ENCODE results near the gene TBPL2. TPM values are rescaled to one million over a fixed set of nuclear protein-coding genes. Genes with fewer than 3 reads are reported as not detected.

Gene TBPL2
- total RNA-seq, 1 experiment from 2014 or later, result not detected

- Histone ChIP-seq H4K5ac (ENCODE audit: insufficient read length, low read depth, low read length) (no peak overlapping the region), H3K9ac (ENCODE audit: extremely low read depth, insufficient read length, low read length) (no peak overlapping the region), H3K27ac (ENCODE audit: insufficient read length, low read depth, low read length) (no peak overlapping the region), H3K27me3 (ENCODE audit: insufficient read depth, low read length) (no peaks in the 10 kb centered on the region), H3K79me1 (ENCODE audit: insufficient read depth, low read depth, low read length, poor library complexity, severe bottlenecking) (no peaks in the 10 kb centered on the region), H2BK120ac (ENCODE audit: low read depth, low read length, poor library complexity, severe bottlenecking) (no peak overlapping the region), H3K56ac (ENCODE audit: insufficient read length, low read depth, low read length) (no peak overlapping the region), H3K23me2 (ENCODE audit: insufficient read length, low read depth, low read length, poor library complexity, severe bottlenecking) (no peaks in the 10 kb centered on the region), H3K18ac (ENCODE audit: insufficient read length, low read depth, low read length) (no peak overlapping the region), H4K91ac (ENCODE audit: insufficient read length, low read depth, low read length) (no peak overlapping the region), H2BK20ac (ENCODE audit: low read depth, low read length, poor library complexity, severe bottlenecking) (no peak overlapping the region), H2AFZ (ENCODE audit: low read length) (no peak overlapping the region), H2BK15ac (ENCODE audit: low read depth, low read length) (no peak overlapping the region), H3K9me3 (ENCODE audit: control insufficient read depth, low read depth, low read length) (no peaks in the 10 kb centered on the region), H4K8ac (replicated peaks; ENCODE audit: insufficient read length, low read depth, low read length) (no peak overlapping the region), H2BK12ac (ENCODE audit: insufficient read length, low read depth, low read length) (no peak overlapping the region), H2AK5ac (ENCODE audit: insufficient read length, low read length) (no peak overlapping the region), H3K23ac (ENCODE audit: insufficient read length, low read depth, low read length) (no peak overlapping the region), H4K20me1 (ENCODE audit: control insufficient read depth, insufficient read depth, insufficient read length) (no peaks in the 10 kb centered on the region), H3K4me2 (ENCODE audit: insufficient read depth, insufficient read length, low read length) (no peak overlapping the region), H3K4me1 (ENCODE audit: insufficient read depth, low read length) (no peaks in the 10 kb centered on the region), H3K79me2 (ENCODE audit: insufficient read depth, low read length) (no peaks in the 10 kb centered on the region), H2BK5ac (ENCODE audit: insufficient read length, low read length) (no peak overlapping the region), H3K14ac (ENCODE audit: insufficient read depth, low read length) (no peak overlapping the region), H3K4ac (ENCODE audit: low read depth, low read length) (no peak overlapping the region), H3T11ph (ENCODE audit: low read length) (no peak overlapping the region)
- Mint-ChIP-seq H3K9me3 (no peaks in the 10 kb centered on the region), H3K36me3 (ENCODE audit: insufficient read depth in 1 of 3, low read depth in 3 of 3) (no peaks in the 10 kb centered on the region), H3K4me1 (peaks cover 14 to 22% of the 10 kb centered on the region in 2 experiments), H3K4me3 (no peak overlapping the region), H3K27me3 (ENCODE audit: low read depth) (peaks cover 2% of the 10 kb centered on the region; the same call in 1 of the 2 replicates), H3K27ac (no peak overlapping the region)
- no peak for TF ChIP-seq CTCF (conservative IDR thresholded peaks at IDR 0.05)
- WGBS (ENCODE audit: extremely low coverage, insufficient read length, low lambda C conversion rate), result no CpG with 5 or more reads among the region's 2 CpGs
- no peak for DNase-seq
These were observed 9.7 kb upstream of the TBPL2 start for GRCh38 chr14:55450124-55450523.
